HUES48 (cell line): ENCODE measurements around the gene FGF1.

Source experiments
- H3K27ac ChIP-seq: one replicate; pipeline ENCODE4 v1.7.0; 2013; ENCODE audit warnings: low read depth, low read length, inconsistent platforms
- H3K27me3 ChIP-seq: 2 replicates; pipeline ENCODE4 v1.6.1; 2013; ENCODE audit warnings: mild to moderate bottlenecking, low read length; ENCODE audit not compliant: control insufficient read depth, insufficient read depth
- H3K36me3 ChIP-seq: 2 replicates; pipeline ENCODE4 v1.6.1; 2013; ENCODE audit warnings: low read length; ENCODE audit not compliant: control insufficient read depth, insufficient read depth
- H3K4me1 ChIP-seq: 2 replicates; pipeline ENCODE4 v1.6.1; 2013; ENCODE audit warnings: mild to moderate bottlenecking, low read length; ENCODE audit not compliant: control insufficient read depth, insufficient read depth
- H3K4me3 ChIP-seq: 2 replicates; pipeline ENCODE4 v1.5.1; 2013; ENCODE audit warnings: mild to moderate bottlenecking, low read depth, low read length
- H3K9ac ChIP-seq: 2 replicates; pipeline ENCODE4 v1.6.1; 2013; ENCODE audit warnings: mild to moderate bottlenecking, low read depth, low read length, moderate library complexity
- H3K9me3 ChIP-seq: 2 replicates; pipeline ENCODE4 v1.6.1; 2013; ENCODE audit warnings: low read length; ENCODE audit not compliant: control insufficient read depth, insufficient read depth

The FGF1 gene

DNA sequence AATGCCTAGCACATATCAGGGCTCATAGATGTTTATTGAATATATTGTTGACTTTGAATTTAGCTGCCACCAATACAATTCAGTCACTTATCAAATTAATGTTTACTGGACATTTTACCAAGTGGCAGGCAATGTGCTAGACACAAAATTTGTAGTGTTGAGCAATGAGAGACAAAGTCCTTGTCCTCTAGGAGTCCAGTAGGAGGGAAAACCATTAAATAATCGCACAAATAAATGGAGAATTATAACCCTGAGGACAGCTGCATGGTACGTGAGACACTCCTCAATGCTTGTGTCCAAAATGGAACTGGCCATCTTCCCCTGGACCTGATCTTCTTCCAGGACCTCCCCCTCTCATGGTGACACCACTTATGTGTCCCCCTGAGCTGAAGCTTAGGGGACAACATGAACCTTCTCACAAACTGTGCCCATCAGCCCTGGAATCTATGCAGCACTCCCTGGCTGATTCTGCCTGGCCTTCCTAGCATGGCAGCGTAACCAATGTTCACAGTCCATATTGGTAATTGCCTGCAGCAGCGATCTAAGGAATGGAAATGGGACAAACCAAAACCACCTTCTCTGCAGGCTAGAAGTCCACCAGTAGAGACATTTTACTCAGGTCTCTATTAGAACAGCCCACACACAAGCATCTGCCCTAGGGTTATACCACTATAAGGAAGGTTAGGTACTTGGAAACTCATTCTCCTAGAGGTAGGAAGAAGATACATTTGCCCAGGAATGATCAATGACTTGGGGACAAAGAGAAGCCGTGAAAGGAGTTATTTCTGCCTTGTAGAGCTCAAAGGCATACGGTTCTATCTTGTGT is 75.5 kb downstream of the FGF1 start:
- H3K4me1 ChIP-seq, result peaks cover 3% of the 10 kb centered on the region; the same call in 1 of the 2 replicates
- H3K27me3 ChIP-seq, result no peaks in the 10 kb centered on the region
- H3K4me3 ChIP-seq, result no peak overlapping the region
- H3K27ac ChIP-seq, result no peak overlapping the region
- no peaks in the 10 kb centered on the region for H3K36me3 ChIP-seq
- no peaks in the 10 kb centered on the region for H3K9me3 ChIP-seq
- no peak overlapping the region for H3K9ac ChIP-seq

DNA sequence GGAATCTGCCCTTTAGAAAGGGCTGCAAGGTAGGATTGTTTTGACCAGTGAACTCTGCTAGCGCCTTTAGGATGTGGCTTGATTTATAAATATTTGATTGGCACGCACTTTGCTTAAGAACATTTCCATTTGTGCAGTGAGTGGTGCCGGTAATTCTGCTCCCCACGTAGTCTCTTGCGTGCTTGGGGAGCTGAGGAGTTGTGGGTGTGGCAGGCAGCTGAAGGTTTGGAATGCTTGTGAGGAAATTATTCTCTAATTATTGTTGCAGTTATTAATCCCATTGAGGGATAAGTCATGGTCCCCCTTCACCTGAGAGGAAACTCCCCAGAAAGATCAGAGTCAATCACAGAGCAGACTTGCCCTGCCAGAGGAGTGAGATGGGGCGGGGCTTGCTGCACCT is 76.7 kb downstream of the FGF1 start:
- H3K9me3 ChIP-seq, result no peaks in the 10 kb centered on the region
- H3K4me3 ChIP-seq, result no peak overlapping the region
- no peak overlapping the region for H3K27ac ChIP-seq
- no peaks in the 10 kb centered on the region for H3K36me3 ChIP-seq
- H3K9ac ChIP-seq, result no peak overlapping the region
- H3K27me3 ChIP-seq, result no peaks in the 10 kb centered on the region
- peaks cover 3% of the 10 kb centered on the region; the same call in 1 of the 2 replicates for H3K4me1 ChIP-seq

DNA sequence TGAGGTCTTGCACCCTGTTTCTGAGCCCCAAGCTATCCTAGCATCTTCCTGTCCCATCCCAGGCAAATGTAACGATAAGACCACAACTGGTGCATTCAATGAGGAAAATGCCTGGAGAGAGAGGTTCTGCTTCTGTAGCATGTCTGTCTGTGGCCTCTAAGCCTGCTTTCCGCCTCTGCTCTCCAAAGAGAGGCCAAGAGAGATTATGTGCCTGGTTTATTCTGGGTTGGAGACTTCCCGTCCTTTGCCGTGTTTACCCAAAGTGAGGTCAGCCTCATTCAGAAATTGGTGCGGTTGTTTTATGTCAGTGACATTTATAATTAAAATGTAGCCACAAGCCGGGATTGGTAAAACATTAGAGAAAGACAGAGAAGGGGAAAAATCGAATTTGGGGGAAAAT is 77.8 kb downstream of the FGF1 start:
- no peak overlapping the region for H3K27ac ChIP-seq
- no peaks in the 10 kb centered on the region for H3K27me3 ChIP-seq
- H3K9me3 ChIP-seq, result no peaks in the 10 kb centered on the region
- no peaks in the 10 kb centered on the region for H3K36me3 ChIP-seq
- H3K4me1 ChIP-seq, result peaks cover 3% of the 10 kb centered on the region; the same call in 1 of the 2 replicates
- H3K4me3 ChIP-seq, result no peak overlapping the region
- H3K9ac ChIP-seq, result no peak overlapping the region

DNA sequence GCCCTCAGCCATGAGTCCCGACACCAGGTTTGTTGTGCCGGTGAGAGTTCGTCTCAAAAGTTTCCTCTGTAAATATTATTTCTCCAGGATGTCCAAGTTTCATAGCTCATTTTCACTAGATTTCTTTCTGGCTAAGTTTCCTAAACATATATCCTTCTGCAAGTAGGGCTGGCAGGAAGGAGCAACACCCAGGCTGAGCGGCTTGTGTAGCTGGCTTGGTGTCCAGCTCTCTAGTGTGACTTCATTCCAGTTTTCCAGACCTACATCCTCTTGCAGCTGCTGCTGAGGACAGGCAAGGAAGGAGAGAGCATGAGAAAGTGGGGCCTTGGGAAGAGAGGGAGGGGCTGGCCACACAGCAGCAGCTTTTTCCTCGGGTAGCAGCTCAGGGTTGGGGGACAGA is 80.3 kb downstream of the FGF1 start:
- Histone ChIP-seq H3K4me1 (peaks cover 10% of the 10 kb centered on the region), H3K9ac (no peak overlapping the region), H3K27ac (no peak overlapping the region), H3K4me3 (no peak overlapping the region), H3K27me3 (no peaks in the 10 kb centered on the region), H3K9me3 (no peaks in the 10 kb centered on the region), H3K36me3 (no peaks in the 10 kb centered on the region)

DNA sequence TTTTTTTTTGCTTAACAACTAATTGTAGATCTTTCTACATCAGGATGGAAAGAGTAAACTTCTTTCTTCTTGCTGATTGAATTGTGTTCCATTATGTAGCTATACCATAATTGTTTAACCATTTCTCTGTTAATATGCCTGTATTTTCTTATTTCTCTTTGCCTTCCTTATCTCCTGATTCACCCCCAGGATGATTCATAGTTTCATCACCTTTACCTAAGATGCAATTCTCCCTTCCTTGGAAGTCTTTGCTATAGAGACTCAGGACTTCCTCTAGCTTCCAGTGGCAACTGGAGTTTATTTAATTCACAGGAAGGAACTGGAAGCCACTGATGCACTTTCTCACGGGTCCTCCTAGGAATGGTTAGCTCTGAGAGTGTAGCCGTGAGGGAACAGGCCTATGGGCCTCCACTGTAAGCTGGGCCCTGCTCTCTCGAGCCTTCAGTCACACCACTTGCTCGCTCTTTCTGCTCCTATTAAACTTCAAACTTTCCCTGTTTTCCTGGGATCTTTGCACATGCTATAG is 83.1 kb downstream of the FGF1 start:
- H3K27me3 ChIP-seq, result no peaks in the 10 kb centered on the region
- H3K4me1 ChIP-seq, result peaks cover 16% of the 10 kb centered on the region
- H3K9ac ChIP-seq, result no peak overlapping the region
- no peaks in the 10 kb centered on the region for H3K36me3 ChIP-seq
- H3K4me3 ChIP-seq, result no peak overlapping the region
- no peak overlapping the region for H3K27ac ChIP-seq
- H3K9me3 ChIP-seq, result no peaks in the 10 kb centered on the region

- Histone ChIP-seq H3K27ac (no peak overlapping the region), H3K27me3 (no peaks in the 10 kb centered on the region), H3K4me3 (no peak overlapping the region), H3K9ac (no peak overlapping the region), H3K9me3 (no peaks in the 10 kb centered on the region), H3K4me1 (peaks cover 16% of the 10 kb centered on the region), H3K36me3 (no peaks in the 10 kb centered on the region)
These were observed 84.5 kb downstream of the FGF1 start for GRCh38 chr5:142601432-142601831.

DNA sequence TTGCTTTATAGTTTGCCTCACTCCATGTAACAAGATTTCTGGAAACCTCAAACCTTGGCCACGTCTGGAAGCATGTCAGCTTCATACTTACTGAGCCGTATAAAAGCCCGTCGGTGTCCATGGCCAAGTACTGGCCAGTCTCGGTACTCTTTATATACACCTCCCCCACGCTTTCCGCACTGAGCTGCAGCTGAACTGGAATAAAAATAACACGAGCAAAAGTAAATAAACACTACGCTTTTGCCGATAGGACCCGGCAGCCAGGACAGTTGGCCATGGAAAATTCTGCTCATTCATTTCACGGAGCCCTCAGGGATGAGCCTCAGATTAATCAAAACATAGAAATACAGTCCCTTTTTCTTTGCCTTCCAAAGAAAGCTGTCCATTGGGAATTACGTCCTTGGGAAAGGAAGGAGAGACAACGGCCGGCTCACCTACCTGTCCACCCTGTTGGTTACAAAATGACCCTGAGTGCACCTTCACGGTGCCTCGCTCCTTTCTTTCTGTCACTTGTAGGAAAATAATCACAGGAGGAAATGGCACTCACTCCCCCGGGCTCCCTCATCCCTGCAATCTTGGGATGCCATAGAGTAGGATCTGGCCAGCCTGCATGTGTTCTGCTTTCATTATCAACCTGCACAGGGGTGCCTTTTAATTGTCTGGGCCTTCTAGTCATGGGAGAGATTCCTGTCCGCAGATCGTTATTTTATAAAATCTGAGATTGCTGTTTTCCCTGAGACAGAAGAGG is 85.1 kb downstream of the FGF1 start:
- Histone ChIP-seq H3K9ac (no peak overlapping the region), H3K9me3 (no peaks in the 10 kb centered on the region), H3K27me3 (no peaks in the 10 kb centered on the region), H3K4me3 (no peak overlapping the region), H3K27ac (no peak overlapping the region), H3K36me3 (no peaks in the 10 kb centered on the region), H3K4me1 (peaks cover 13% of the 10 kb centered on the region)

- H3K9ac ChIP-seq, result no peak overlapping the region
- no peak overlapping the region for H3K27ac ChIP-seq
- H3K9me3 ChIP-seq, result no peaks in the 10 kb centered on the region
- no peak overlapping the region for H3K4me3 ChIP-seq
- H3K27me3 ChIP-seq, result no peaks in the 10 kb centered on the region
- H3K36me3 ChIP-seq, result no peaks in the 10 kb centered on the region
- H3K4me1 ChIP-seq, result peaks cover 13% of the 10 kb centered on the region
These were observed 85.8 kb downstream of the FGF1 start for GRCh38 chr5:142600092-142600491.

DNA sequence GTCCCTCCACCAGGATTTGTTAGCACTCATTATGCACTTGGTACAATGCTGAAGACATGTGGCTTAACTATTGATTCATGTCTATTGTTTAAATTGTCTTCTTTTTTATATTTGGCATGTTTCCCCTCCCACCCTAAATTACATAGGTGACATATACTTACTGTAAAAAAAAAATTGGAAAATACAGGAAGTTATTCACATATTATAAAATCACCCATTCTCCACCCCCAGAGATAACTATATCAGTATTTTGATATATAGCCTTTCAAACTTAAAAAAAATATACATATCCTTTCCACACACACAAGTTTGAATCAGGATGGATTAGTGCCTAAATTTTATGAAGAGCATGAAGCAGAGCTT is 87.6 kb downstream of the FGF1 start:
- Histone ChIP-seq H3K27ac (no peak overlapping the region), H3K27me3 (no peaks in the 10 kb centered on the region), H3K4me1 (peaks cover 13% of the 10 kb centered on the region), H3K36me3 (no peaks in the 10 kb centered on the region), H3K9me3 (no peaks in the 10 kb centered on the region), H3K4me3 (no peak overlapping the region), H3K9ac (no peak overlapping the region)

- Histone ChIP-seq H3K9me3 (no peaks in the 10 kb centered on the region), H3K9ac (no peak overlapping the region), H3K27ac (no peak overlapping the region), H3K4me3 (no peak overlapping the region), H3K27me3 (no peaks in the 10 kb centered on the region), H3K36me3 (no peaks in the 10 kb centered on the region), H3K4me1 (peaks cover 13% of the 10 kb centered on the region)
These were observed 88.1 kb downstream of the FGF1 start for GRCh38 chr5:142597546-142598337.
